NCI-H2107 (cell line): ENCODE data around the gene IRF5.

ENCODE experiments used
- DNase-seq: peaks from one replicate; lab custom pipeline; 2025; lab: John Stamatoyannopoulos, UW

The IRF5 gene

DNA sequence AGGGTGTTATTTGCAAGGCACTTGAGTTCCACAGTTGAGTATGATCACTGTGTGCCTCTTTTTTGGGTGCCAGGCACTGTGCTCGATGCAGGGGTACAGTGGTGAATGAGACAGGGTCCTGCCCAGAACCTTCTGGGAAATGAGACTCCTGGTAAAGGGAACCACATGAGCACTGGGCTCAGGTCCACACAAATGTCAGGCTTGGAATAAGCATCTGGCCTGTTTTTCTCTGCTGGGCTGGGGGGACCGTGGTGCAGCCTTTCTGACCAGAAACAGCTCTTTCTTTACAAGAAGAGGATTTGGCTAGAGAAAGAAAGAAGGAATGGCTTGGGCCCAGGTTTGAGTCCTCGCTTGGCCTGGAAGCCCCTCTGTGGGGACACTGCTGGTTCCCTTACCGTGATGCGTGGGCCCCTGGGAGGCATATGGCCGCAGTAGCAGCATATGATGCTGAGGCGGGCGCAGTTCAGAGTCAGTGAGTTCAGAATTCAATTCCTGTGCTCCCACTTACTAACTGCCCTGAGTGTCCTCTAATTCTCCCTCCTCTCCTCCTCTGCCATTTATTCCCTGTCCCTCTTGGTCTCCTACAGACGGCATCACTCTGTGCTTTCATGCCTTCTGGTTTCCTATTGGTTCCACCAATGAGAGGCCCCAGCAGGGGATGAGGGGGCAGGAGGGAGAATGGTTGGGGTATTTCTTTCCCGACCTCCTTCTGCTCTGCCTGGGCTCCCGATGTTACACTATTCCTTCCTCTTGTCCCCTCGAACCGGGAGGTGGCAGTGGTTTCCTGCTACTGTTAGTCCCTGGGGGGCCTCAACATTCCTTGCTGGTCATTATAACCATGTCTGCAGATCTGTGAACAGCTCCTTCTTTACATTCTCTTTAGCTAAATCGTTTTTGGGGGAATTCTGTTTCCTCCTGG lies 17.6 kb upstream of the IRF5 start:
- no peak for DNase-seq

DNA sequence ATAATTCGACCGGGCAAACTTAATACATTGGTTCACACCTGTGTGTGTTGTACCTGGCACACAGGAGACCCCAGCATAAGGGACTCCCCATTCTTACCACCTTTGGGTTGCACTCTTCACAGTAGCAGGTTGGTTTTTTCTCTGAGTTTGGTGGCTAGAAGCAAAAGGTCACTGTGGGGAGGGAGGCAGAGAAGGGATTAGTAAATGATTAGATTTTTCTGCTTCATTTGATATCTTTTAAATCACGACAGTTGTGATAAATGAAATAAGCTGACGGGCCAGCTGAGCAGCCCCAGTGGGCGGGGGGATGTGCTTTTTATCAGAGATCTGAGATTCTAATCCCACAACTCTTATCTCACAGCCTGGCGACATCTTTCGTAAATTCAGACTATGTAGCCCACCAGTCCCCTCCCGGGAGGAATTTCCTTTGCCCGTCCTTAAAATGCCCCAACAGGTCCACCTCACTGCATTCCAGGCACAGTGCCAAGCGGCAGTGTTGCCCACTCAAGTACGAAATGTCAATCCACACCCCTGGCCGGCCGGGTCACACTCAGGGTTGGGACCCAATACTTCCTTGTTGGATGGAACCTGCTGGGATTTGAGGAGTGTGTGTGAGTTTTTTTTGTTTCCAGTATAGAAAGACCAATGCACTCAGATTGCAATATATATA lies 16.7 kb upstream of the IRF5 start:
- no peak for DNase-seq

DNA sequence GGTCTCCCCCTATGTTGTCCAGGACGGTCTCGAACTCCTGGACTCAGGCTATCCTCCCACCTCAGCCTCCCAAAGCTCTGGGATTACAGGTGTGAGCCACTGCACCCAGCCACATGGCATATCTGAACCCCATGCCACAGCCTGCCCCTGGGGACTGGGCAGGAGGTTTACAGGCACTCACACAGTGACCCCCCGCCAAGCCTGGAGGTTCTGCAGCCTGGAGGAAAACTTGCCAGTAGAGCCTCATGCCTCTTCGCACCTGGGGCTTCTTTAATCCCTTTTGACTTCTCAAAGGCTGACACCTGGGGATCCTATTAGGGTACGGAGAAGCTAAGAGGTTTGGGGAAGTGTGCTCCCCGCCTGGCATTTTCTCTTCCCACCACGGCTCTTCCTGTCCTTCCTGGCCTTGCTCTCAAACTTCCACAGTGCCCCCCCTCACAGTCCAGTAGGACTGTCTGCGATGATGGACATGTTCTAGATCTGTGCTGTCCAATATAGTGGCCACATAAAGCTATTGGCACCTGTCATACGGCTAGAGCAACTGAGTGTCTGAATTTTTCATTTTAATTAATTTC lies 15.8 kb upstream of the IRF5 start:
- DNase-seq: no peak

DNA sequence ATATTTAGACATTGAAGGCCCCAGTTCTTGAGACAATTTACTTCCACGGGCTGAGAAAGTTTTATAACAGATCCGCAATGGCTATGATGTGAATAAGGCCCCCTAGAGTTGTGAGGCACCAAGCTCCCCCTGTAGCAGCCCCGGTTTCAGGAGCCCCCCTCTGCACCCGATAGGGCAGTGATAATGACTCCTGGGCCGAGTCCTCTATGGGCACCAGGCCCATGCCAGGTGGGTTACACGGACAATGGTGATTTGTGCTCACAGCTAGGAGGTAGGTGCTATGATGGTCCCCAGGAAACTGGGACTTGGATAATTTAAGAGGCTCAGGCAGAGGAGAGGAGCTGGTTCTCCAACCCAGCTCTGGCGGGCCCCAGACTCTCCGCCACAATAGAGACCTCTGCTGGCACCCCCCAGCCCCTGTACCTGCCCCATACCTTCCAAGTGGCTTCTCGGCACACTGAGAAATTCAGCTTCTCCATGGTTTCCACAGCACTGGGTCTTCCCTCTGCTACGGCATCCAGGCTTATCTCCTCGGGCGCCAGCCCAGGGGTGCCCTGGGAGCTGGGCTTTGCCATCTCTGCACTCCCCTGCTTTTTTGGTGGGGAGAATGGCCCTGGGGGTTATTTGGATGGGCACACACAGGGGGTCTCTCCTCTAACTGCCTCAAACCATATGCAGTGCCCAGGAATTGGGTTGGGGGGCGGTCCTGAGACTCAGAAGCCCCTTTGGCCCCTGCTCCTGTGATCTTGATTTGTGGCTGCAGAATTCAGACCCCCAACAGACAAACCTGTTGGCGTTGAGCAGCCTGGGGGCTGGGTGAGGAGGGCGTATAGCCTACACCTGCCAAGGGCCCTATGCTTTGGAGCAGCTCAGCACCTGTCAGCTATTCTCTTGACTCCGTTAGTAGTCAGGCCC lies 15.0 kb upstream of the IRF5 start:
- DNase-seq: no peak

DNA sequence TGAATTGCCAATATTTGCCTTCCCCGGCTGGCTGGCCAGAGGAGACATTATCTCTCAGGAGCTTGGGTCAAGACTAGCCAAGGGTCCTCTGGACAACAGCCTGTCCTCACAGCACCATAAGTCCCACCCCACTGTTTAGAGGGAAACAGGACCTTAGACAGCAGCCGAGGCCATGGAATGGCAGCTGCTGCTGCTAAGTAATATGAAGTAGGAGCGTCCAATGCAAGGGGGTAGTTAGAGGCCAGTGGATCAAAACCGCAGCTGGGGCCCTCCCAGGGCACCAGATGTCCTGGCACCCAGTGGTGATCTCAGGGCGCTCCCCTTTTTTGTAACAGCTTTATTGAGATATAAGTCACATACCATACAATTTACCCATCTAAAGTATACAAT lies 14.3 kb upstream of the IRF5 start:
- DNase-seq: no peak

DNA sequence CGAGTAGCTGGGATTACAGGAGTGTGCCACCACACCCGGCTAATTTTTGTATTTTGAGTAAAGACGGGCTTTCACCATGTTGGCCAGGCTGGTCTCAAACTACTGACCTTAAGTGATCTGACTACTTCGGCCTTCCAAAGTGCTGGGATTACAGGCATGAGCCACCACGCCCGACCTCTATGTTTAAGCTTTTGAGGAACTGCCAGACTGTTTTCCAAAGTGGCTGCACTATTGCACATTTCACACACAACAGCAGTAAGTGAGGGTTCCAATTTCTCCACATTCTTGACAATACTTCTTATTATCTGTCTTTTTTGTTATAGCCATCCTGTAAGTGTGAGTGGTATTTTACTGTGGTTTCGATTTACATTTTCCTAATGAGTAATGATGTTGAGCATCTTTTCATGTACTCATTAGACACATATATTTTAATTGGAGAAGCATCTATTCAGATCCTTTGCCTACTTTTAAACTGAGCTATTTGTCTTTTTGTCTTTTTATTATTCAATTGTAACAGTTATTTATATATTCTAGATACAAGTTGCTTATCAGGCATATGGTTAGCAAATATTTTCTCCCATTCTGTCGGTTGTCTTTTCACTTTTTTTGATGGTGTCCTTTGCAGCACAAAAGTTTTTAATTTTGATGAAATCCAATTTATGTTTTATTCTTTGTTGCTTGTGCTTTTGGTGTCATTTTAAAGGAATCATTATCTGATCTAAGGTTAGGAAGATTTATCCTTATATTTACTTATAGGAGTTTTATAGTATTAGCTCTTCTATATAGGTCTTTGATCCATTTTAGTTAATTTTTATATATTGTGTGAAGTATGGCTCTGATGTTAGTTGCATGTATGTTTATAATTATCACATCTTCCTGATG lies 12.8 kb upstream of the IRF5 start:
- no peak for DNase-seq

DNA sequence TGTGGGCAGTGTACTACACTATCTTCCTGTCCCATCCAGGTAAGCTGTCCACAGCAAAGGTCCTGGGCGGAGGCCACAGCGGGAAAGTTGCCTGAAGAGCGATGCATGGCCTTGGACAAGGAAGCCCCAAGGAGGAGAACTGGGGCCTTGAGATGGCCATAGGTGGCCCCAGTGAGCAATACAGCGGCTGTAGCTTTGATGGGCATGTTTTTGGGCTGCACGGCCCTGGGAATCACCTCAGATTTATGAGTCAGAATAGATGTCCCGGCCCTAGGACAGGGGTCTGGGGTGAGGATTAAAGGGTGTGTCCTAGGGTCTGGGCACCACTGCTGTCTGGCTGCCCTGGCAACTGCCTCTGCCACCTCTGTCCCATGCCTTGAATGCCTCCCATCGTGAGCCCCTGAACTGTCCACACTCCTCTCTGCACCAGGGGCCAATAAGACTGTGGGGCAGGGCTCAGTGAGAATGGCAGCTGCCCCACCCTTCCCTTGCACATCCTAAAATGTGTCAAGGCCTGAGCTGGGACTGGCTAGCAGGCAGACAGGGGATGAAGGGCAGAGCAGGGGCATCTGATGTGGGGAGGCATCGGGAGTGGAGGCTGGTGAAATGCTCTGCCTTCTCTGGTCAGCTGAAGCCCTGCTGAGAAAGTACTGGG lies 9.4 kb upstream of the IRF5 start:
- no peak for DNase-seq

DNA sequence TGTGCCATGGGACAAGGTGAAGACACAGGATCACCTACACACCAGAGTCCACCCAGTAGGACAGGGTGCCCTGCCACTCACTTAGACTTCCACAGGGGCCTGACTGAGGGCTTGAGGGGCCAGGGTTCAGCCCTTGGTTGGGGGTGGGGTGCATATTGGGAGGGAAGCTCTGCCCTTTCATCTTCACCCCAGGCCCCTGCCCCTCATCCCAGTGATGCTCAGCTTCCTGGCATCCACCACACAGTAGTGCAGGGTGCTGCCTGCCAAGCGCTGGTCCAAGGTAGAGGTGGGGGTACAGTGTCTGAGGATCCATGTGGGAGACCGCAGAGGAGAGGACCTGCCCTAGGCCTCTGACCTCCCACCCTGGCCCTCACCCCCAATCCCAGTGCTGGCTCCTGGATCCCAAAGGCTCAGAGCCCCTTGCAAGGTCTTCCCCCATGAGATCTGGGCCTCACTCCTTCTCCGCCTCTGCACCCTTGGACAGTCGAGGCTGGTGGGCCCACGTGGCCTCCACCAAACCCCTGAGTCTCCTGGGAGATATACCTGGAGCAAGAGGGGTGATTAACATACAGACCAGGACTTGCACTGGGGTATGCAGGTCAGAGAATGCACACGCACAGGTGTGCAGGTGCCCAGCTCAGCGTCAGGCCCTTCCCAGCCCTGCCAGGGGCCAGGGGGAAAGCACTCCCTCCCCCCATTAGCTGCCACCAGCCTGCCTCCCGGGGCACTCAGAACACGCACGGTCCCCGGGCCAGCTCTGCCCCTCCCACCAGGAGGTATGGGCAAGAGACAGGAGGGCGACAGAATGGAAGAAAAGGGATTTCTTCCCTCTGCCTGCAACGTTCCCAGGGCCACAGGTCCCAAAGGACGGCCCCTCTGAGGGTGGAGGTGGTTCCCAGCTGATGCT lies 8.6 kb upstream of the IRF5 start:
- DNase-seq: no peak

DNA sequence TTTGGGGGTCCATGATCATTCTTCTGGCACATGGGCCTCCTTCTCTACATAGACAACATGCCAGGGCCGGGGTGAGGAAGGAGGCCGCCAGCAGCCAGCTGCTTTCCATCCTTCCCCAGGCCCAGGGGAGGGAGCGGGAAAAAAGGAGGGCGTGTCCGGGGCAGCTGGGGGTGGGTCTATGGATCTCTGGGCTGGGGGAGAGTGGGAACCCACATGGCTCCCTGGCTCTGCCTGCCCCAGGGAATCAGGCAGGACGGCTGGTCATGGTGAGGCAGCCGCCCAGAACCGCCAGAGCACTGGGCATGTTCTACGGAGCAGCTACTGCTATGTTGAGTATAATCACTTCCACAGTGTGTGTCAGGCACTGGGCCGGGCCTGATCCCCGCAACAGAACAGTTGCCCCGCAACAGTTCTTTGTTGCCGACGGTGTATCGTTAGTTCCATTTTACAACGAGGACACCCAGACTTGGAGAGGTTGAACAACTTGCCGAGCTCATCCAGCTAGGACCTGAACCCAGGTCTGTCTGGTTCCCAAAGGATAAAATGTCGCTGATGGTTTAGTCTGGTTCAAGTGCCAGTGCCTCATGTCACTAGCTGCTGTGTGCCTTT lies 6.4 kb upstream of the IRF5 start:
- DNase-seq: no peak

DNA sequence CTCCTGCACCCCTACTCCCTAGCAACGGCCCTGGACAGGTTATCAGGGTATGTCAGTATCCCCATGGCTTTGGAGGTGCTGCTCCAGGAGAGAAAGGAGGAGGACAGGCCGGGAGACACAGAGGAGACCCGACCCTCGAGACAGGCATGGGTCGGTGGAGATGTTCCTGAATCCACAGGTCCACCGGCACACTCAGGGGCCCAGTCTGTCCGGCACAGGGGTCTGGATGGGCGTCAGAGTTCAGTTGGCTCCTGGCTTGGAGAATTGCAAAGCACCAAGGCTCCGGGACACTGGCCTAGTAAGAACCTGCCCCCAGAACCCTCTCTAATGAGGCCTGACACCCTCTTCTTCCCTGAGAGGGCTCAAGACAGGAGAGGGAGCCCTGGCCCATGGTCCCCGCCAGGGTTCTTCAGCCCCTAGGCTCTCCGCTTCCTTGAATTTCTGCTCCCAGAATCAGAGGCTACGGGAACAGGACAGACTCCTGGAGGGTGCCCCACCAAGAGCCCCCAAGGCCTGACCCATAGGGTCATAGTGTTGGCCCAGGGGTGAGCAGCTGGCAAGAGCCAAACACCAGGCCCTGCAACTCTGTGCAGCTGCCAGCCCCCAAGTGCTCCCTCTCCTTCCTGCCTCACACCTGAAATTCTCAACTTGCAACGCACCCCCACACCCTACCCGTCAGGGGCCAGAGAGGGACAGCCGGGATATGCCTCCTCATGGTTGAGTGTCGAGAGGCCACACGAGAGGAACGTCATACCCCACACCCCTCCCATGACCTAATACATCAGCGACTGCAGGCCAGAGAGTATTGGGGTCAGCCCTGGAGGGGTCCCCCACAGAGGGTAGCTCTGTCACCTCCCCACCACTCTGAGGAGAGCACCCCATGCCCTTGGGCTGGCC lies 5.5 kb upstream of the IRF5 start:
- no peak for DNase-seq

DNA sequence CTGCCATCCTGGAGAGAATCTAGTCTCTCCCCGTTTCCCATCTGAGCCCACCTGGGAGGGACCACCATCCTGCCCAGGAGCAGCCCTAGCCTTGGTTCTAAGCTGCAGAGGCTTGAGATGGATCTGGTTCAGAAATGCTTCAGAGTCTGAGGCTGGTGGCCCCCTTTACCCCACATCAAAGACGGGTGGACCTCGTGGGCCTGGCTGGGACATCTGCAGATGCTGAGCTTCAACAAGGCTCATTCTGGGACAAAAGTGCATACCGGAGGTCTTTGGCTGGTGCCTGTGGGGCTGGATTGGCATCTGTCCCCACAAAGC lies 4.9 kb upstream of the IRF5 start:
- no peak for DNase-seq

DNA sequence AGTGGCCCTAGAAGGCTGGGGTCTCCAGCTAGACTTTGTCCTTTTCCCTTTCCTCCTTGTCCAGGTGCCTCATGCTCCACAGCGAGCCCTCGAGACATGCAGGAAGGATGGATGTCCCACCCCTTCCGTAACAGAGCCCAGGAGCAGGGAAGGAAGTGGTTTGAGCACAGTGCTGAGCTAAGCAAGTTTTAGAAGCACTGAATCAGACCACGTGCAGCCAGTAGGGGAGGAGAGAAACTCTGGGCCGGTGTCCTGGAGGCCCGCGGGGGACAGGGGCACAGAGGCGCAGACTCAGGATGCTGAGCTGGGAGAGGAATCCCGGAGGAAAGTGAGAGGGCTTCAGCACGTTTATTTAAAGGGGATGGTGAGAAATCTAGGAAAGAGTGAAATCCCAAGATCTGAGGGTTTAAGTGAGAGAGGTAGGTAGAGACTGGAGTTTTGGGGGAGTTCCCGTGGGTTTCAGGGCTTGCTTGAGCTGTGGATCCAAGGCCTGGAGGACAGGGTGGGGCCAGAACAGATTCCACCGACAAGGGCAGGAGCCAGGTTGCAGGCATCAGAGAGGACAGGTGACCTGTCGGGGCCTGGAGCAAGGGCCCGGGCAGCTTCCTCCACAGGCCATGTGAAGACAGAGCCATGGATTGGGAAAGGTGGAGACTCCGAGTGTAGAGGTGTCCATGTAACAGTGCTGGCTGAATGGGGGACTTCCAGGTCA lies 4.4 kb upstream of the IRF5 start:
- no peak for DNase-seq

DNA sequence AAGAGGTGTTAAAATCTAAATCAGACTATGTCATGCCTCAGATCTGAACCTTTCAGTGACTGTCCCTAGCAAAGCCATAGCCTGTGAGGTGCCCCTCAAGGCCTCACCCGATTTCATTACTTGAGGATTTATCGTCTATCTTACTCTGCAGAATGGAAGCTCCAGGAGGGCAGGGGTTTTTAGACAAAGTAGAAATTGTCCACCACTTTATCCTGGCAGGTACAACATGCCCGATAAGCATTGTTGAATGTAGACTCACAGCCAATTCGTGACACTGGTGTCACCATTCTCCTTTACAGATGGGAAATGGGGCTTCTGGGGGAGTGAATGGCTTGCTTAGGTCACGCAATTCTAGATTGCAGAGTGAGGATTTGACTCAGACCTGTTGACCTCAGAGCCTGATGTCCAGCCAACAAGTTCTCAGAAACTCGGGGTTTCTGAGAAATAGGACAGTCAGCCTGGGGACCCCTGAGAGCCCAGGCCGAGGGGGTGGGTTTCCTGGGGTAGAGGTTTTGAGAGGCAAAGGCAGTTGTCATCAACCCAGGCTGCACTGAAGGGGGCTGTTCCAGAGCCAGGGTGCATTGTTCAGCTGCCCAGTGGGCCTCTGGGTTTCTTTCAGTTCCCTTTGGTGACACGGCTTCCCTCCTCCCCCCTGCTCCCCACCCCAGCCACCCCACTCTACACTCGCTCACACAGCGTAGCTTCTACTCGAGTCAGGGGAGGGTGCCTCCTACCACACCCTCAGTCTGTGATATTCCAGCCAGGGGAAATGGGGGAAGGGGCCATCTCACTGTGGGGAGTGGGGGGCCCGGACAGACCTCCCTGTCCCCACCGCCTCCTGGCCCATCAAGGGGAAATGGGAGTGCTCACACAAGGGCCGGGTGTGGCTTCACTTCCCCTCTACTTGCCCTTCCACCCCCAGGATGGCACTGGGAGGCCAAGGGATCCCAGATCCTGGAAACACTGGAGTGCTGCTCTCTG lies 3.1 kb upstream of the IRF5 start:
- no peak for DNase-seq

DNA sequence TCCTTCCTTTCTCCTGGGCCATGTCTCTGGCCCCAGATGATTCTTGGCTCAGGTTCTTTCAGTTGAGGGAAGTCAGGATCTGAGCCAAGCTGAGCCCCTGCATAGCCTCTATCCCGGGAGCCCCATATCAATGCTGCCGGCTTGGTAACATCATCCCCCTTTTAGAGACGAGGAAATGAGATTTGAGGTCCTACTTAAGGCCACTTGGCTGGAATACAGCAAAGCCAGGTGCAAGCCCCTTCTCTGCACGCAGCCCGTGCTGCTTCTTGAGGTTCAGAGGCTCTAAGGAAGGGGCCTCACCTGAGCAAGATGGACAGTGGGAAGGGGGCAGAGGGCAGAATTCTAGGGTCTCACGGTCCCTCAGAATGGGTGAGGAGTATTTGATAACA lies 2.4 kb upstream of the IRF5 start:
- no peak for DNase-seq

DNA sequence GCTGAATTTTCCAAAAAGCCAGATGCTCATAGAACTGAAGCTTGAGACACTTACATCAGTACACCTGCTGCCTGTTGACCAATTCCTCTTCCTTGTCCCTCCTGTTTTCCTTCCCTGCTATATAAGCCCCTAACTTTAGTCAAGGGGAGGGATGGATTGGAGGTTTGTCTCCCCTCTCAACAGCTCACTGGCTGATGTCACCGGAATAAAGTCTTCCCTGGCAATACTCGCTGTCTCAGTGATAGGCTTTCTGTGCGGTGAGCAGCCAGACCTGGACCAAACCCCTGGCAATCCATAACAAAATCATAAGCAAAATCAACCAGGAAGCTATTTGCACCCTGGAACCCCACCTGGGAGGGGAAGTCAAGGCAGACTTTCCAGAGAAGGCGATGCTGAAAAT lies 929 bp upstream of the IRF5 start:
- DNase-seq: no peak

DNA sequence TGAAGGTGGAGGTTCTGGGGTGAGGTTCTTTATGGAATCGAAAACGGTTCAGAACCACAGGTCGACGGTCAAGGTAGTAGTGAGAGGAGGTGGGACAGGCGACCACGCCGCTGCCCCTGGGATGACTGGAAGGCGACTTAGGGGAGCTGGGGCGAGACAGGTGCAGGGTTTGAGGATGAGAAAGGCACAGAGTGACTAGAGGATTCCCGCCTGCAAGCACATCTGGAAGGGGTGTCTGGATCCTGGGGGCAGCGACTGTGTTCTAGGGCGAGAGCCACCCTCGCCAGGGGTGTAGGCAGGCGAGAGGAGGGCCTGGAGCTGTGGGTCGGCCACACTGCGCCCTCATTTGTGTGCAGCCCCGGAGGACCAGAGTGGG lies 468 bp upstream of the IRF5 start:
- DNase-seq: no peak
